HL-60 (cell line): ENCODE measurements around the gene CCN2.

ENCODE experiments used
- DNase-seq, 2 experiments: peaks; one replicate each; pipeline ENCODE4 v3.0.0-alpha.2; 2010 to 2020; ENCODE audit warnings: low read depth in 1 of 2, low spot score in 1 of 2
- H3K27ac ChIP-seq: fragments of 250-450 bp; sonication (Bioruptor Pico); replicated peaks from 2 replicates; pipeline ENCODE4 v1.5.1; 2020; ENCODE audit warnings: mild to moderate bottlenecking, moderate library complexity
- H3K27me3 ChIP-seq: fragments of 250-450 bp; sonication (Bioruptor Pico); 2 replicates; pipeline ENCODE4 v1.5.1; 2021; ENCODE audit warnings: mild to moderate bottlenecking, moderate library complexity; ENCODE audit not compliant: insufficient read depth, poor library complexity, severe bottlenecking
- H3K4me3 ChIP-seq: replicated peaks from 2 replicates; pipeline ENCODE4 v1.5.1; 2011; ENCODE audit warnings: mild to moderate bottlenecking, control low read depth, low read length; ENCODE audit not compliant: insufficient read depth
- CTCF ChIP-seq: IDR thresholded peaks from one replicate; pipeline ENCODE4 v1.5.1; 2011; ENCODE audit warnings: low read length, control low read depth, inconsistent platforms; ENCODE audit not compliant: insufficient read depth
- GABPA ChIP-seq: IDR thresholded peaks from 2 replicates; pipeline ENCODE4 v1.6.1; 2012; ENCODE audit warnings: low read depth
- POLR2AphosphoS5 ChIP-seq: IDR thresholded peaks from 2 replicates; pipeline ENCODE4 v1.6.1; 2012; ENCODE audit warnings: low read depth
- REST ChIP-seq: IDR thresholded peaks from 2 replicates; pipeline ENCODE4 v1.6.1; 2012; ENCODE audit warnings: low read depth; ENCODE audit not compliant: insufficient replicate concordance
- SPI1 ChIP-seq: IDR thresholded peaks from 2 replicates; pipeline ENCODE4 v1.6.1; 2012; ENCODE audit warnings: low read depth, mild to moderate bottlenecking, borderline replicate concordance

Gene CCN2

DNA sequence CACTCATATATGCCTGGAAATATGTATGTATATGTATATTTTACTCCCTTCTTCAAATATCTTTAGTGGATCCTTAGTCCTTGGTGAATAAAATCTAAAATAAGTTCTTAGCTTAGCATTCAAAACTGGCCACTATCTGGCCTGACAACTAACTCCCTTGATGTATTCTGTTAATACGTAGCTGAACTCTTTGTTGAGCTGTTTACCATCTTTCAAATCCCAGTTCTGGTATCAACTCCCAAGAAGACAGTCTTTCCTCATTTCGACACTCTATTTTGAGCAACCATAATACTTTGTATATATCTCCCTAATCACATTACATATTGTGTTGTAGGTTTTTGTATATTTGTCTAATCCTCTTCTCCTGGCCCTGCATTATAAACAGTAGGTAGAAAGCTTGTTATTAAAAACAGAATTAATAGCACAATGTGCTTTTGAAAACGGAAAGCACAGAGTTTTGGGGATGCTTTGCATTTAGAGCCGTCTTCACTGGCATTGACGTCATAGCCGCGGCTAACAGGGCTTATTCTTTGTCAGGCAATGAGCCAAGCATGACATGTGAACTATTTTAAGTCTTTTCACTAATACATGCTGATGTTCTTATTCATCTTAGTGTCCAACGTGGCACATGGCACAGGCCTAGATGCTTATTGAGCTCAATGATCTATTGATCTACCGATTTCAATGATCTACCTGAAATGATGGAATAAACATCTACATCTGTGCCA is 47.2 kb upstream of the CCN2 start:
- TF ChIP-seq REST = no peak
- TF ChIP-seq SPI1 = no peak
- no peak for TF ChIP-seq GABPA
- no peak overlapping the region for H3K27ac ChIP-seq
- DNase-seq = no peak

GRCh38 chr6:131997429-131998153 is 46.4 kb upstream of the CCN2 start:
- TF ChIP-seq CTCF = no peak
- TF ChIP-seq REST = no peak
- TF ChIP-seq POLR2AphosphoS5 = no peak
- TF ChIP-seq SPI1 = no peak
- TF ChIP-seq GABPA = no peak
- DNase-seq = no peak
- no peak overlapping the region for H3K4me3 ChIP-seq
- H3K27ac ChIP-seq = no peak overlapping the region
- no peaks in the 10 kb centered on the region for H3K27me3 ChIP-seq

More for the DNA sequence above, 47.2 kb upstream of the CCN2 start:
- H3K27me3 ChIP-seq = no peaks in the 10 kb centered on the region
- no peak overlapping the region for H3K4me3 ChIP-seq

GRCh38 chr6:131995917-131996316 is 44.7 kb upstream of the CCN2 start:
- H3K27ac ChIP-seq = no peak overlapping the region
- no peak for DNase-seq
- TF ChIP-seq SPI1 = no peak
- TF ChIP-seq POLR2AphosphoS5 = no peak
- no peak for TF ChIP-seq GABPA
- TF ChIP-seq CTCF = no peak
- TF ChIP-seq REST = no peak
- H3K4me3 ChIP-seq = no peak overlapping the region
- H3K27me3 ChIP-seq = no peaks in the 10 kb centered on the region
